PC-9 (cell line): Measurements from ENCODE around the gene ORC3.
"Not testable (repeated sequence)": the region's sequence is repeated elsewhere in the genome, so short reads cannot be mapped to it uniquely, and the experiment has no call there.

ENCODE experiments used
- CTCF ChIP-seq: fragments of 200-600 bp; sonication (generic); conservative IDR thresholded peaks from 2 replicates; pipeline ENCODE4 v1.6.1; 2017; ENCODE audit warnings: mixed run types, antibody characterized with exemption, mild to moderate bottlenecking, moderate library complexity
- EZH2 ChIP-seq: fragments of 200-600 bp; sonication (generic); IDR thresholded peaks from 2 replicates; pipeline ENCODE4 v1.8.0; 2017; ENCODE audit warnings: antibody characterized with exemption, low read depth

GRCh38 chr6:87687893-87688292 lies 98.0 kb downstream of the ORC3 start:
- not testable (repeated sequence) for TF ChIP-seq EZH2, CTCF
